Ascending aorta (tissue), 2 donors: ENCODE data around the gene MAN1A2. TPM values are rescaled to one million over a fixed set of nuclear protein-coding genes. Genes with fewer than 3 reads are reported as not detected.

Source experiments
- DNase-seq, 2 donors: peaks; one replicate each; pipeline ENCODE4 v3.0.0-alpha.2; 2019; ENCODE audit warnings: low spot score in 2 of 2
- H3K27ac ChIP-seq, 2 donors: fragments of 200-600 bp; sonication (generic); one replicate each; pipeline ENCODE4 v1.5.1; 2016 to 2017; ENCODE audit warnings: mild to moderate bottlenecking in 1 of 2
- H3K27me3 ChIP-seq: fragments of 200-600 bp; sonication (generic); one replicate; pipeline ENCODE4 v1.5.1; 2017
- H3K36me3 ChIP-seq, 2 donors: fragments of 200-600 bp; sonication (generic); one replicate each; pipeline ENCODE4 v1.5.1; 2016
- H3K4me1 ChIP-seq, 2 donors: fragments of 200-600 bp; sonication (generic); one replicate each; pipeline ENCODE4 v1.5.1; 2016 to 2017; ENCODE audit warnings: mild to moderate bottlenecking in 1 of 2
- H3K4me3 ChIP-seq, 2 donors: fragments of 200-600 bp; sonication (generic); one replicate each; pipeline ENCODE4 v1.5.1; 2016 to 2017; ENCODE audit warnings: mild to moderate bottlenecking in 1 of 2
- H3K9me3 ChIP-seq, 2 donors: fragments of 200-600 bp; sonication (generic); one replicate each; pipeline ENCODE4 v1.5.1; 2016
- CTCF ChIP-seq, 3 experiments: fragments of 200-600 bp in 2 of 3; fragments of 450-650 bp in 1 of 3; sonication (generic) in 2 of 3; IDR thresholded peaks; one replicate each; pipeline ENCODE4 v1.5.1; 2016 to 2019; ENCODE audit warnings: antibody characterized with exemption in 3 of 3, mild to moderate bottlenecking in 1 of 3, moderate library complexity in 1 of 3
- intact Hi-C: fragments of 100-400 bp; cut with DNase I; formaldehyde crosslinking; loops from one replicate; pipeline ENCODE4 v1.15.1; 2023
- total RNA-seq: library from RNA; depleted of rRNA; stranded (reverse); fragments of >200 nt; gene quantifications from one replicate; pipeline ENCODE4 v1.1.0, GENCODE V29; 2016

Gene MAN1A2
- total RNA-seq, 1 donor from 2014 or later: 25.4 TPM

- no peaks in the 10 kb centered on the region for H3K36me3 ChIP-seq
- H3K27ac ChIP-seq: no peak overlapping the region
- no peak for DNase-seq
- peaks cover 0 to 8% of the 10 kb centered on the region in 2 donors for H3K4me1 ChIP-seq
- intact Hi-C loops: no loop called here
- H3K4me3 ChIP-seq: no peak overlapping the region
- H3K27me3 ChIP-seq: no peaks in the 10 kb centered on the region
- H3K9me3 ChIP-seq: no peaks in the 10 kb centered on the region
- TF ChIP-seq CTCF (IDR thresholded peaks at IDR 0.05): no peak
Measured at GRCh38 chr1:117389284-117389683, 22.0 kb downstream of the MAN1A2 start.

GRCh38 chr1:117389779-117390178 lies 22.5 kb downstream of the MAN1A2 start:
- H3K27me3 ChIP-seq: no peaks in the 10 kb centered on the region
- DNase-seq: no peak
- intact Hi-C loops: no loop called here
- TF ChIP-seq CTCF (IDR thresholded peaks at IDR 0.05): no peak
- H3K36me3 ChIP-seq: no peaks in the 10 kb centered on the region
- H3K4me1 ChIP-seq: peaks cover 0 to 8% of the 10 kb centered on the region in 2 donors
- H3K4me3 ChIP-seq: no peak overlapping the region
- H3K9me3 ChIP-seq: no peaks in the 10 kb centered on the region
- H3K27ac ChIP-seq: no peak overlapping the region

GRCh38 chr1:117392771-117393170 lies 25.5 kb downstream of the MAN1A2 start:
- H3K4me3 ChIP-seq: no peak overlapping the region
- H3K36me3 ChIP-seq: no peaks in the 10 kb centered on the region
- no peak for DNase-seq
- TF ChIP-seq CTCF (IDR thresholded peaks at IDR 0.05): no peak
- H3K27ac ChIP-seq: no peak overlapping the region
- peaks cover 0 to 8% of the 10 kb centered on the region in 2 donors for H3K4me1 ChIP-seq
- H3K9me3 ChIP-seq: no peaks in the 10 kb centered on the region
- H3K27me3 ChIP-seq: no peaks in the 10 kb centered on the region
- intact Hi-C loops: no loop called here

- no peaks in the 10 kb centered on the region for H3K27me3 ChIP-seq
- no peaks in the 10 kb centered on the region for H3K36me3 ChIP-seq
- no peaks in the 10 kb centered on the region for H3K9me3 ChIP-seq
- intact Hi-C loops: no loop called here
- no peak for TF ChIP-seq CTCF (IDR thresholded peaks at IDR 0.05)
- H3K4me3 ChIP-seq: no peak overlapping the region
- peaks cover 0 to 8% of the 10 kb centered on the region in 2 donors for H3K4me1 ChIP-seq
- DNase-seq: no peak
- H3K27ac ChIP-seq: no peak overlapping the region
Measured at GRCh38 chr1:117396074-117396473, 28.8 kb downstream of the MAN1A2 start.

- H3K27me3 ChIP-seq: no peaks in the 10 kb centered on the region
- no peak overlapping the region for H3K27ac ChIP-seq
- peaks cover 0 to 8% of the 10 kb centered on the region in 2 donors for H3K4me1 ChIP-seq
- H3K36me3 ChIP-seq: no peaks in the 10 kb centered on the region
- H3K9me3 ChIP-seq: no peaks in the 10 kb centered on the region
- no peak overlapping the region for H3K4me3 ChIP-seq
- intact Hi-C loops: no loop called here
- no peak for DNase-seq
- TF ChIP-seq CTCF (IDR thresholded peaks at IDR 0.05): no peak
Measured at GRCh38 chr1:117396636-117397035, 29.4 kb downstream of the MAN1A2 start.

- Histone ChIP-seq H3K36me3 (peaks cover 4 to 15% of the 10 kb centered on the region in 2 donors), H3K4me3 (no peak overlapping the region), H3K27ac (no peak overlapping the region), H3K4me1 (no peaks in the 10 kb centered on the region), H3K9me3 (peaks cover 0 to 7% of the 10 kb centered on the region in 2 donors), H3K27me3 (no peaks in the 10 kb centered on the region)
- DNase-seq: no peak
- intact Hi-C loops: no loop called here
- no peak for TF ChIP-seq CTCF (IDR thresholded peaks at IDR 0.05)
Measured at GRCh38 chr1:117398957-117399356, 31.7 kb downstream of the MAN1A2 start.
